HEK293T (cell line): ENCODE results near the gene GOLPH3.
A peak's percentile ranks its signal among the peaks of the same experiment; 100 is the strongest.
"Not testable (repeated sequence)": the region's sequence is repeated elsewhere in the genome, so short reads cannot be mapped to it uniquely, and the experiment has no call there.

Source experiments
- CTCF ChIA-PET: fragments of 350-600 bp; formaldehyde crosslinking; extraction: SDS; loops from one replicate; lab custom pipeline; 2021; ENCODE audit warnings: antibody characterized with exemption, inconsistent platforms; lab: Yijun Ruan, JAX
- POLR2A ChIA-PET: fragments of 350-600 bp; formaldehyde crosslinking; extraction: SDS; loops from one replicate; lab custom pipeline; 2020; ENCODE audit warnings: antibody characterized with exemption, inconsistent platforms; lab: Yijun Ruan, JAX
- DNase-seq: peaks from one replicate; pipeline ENCODE4 v3.0.0; 2012; ENCODE audit warnings: mixed read lengths; ENCODE audit errors: extremely low spot score
- ARNT ChIP-seq: fragments of 450-650 bp; IDR thresholded peaks from 2 replicates; pipeline ENCODE4 v1.6.1; 2017; ENCODE audit warnings: mild to moderate bottlenecking
- BHLHE40 ChIP-seq: fragments of 450-650 bp; IDR thresholded peaks from 2 replicates; pipeline ENCODE4 v1.6.1; 2016; ENCODE audit warnings: mild to moderate bottlenecking, moderate library complexity, borderline replicate concordance
- CTBP1 ChIP-seq: fragments of 450-650 bp; IDR thresholded peaks from 2 replicates; pipeline ENCODE4 v1.6.1; 2016; ENCODE audit warnings: borderline replicate concordance
- ELF4 ChIP-seq: fragments of 450-650 bp; IDR thresholded peaks from 2 replicates; pipeline ENCODE4 v1.6.1; 2017; ENCODE audit warnings: antibody characterized with exemption
- FOXA1 ChIP-seq: fragments of 450-650 bp; IDR thresholded peaks from 2 replicates; pipeline ENCODE4 v1.6.1; 2016; ENCODE audit warnings: mild to moderate bottlenecking
- FOXK2 ChIP-seq: fragments of 450-650 bp; IDR thresholded peaks from 2 replicates; pipeline ENCODE4 v1.6.1; 2016; ENCODE audit warnings: mild to moderate bottlenecking
- FOXM1 ChIP-seq: fragments of 450-650 bp; IDR thresholded peaks from 2 replicates; pipeline ENCODE4 v1.6.1; 2017; ENCODE audit warnings: mild to moderate bottlenecking, borderline replicate concordance
- HDGF ChIP-seq: fragments of 450-650 bp; IDR thresholded peaks from 2 replicates; pipeline ENCODE4 v1.6.1; 2017; ENCODE audit warnings: antibody characterized with exemption, borderline replicate concordance
- L3MBTL2 ChIP-seq: fragments of 450-650 bp; conservative IDR thresholded peaks from 2 replicates; pipeline ENCODE4 v1.6.1; 2016; ENCODE audit warnings: mild to moderate bottlenecking
- LEF1 ChIP-seq: fragments of 450-650 bp; IDR thresholded peaks from 2 replicates; pipeline ENCODE4 v1.6.1; 2017; ENCODE audit warnings: mild to moderate bottlenecking, borderline replicate concordance
- NFRKB ChIP-seq: fragments of 450-650 bp; IDR thresholded peaks from 2 replicates; pipeline ENCODE4 v1.6.1; 2016; ENCODE audit warnings: mild to moderate bottlenecking, moderate library complexity
- PKNOX1 ChIP-seq: fragments of 450-650 bp; IDR thresholded peaks from 2 replicates; pipeline ENCODE4 v1.6.1; 2016
- SP1 ChIP-seq: fragments of 450-650 bp; IDR thresholded peaks from 2 replicates; pipeline ENCODE4 v1.6.1; 2017
- SUZ12 ChIP-seq: fragments of 450-650 bp; IDR thresholded peaks from 2 replicates; pipeline ENCODE4 v1.6.1; 2016; ENCODE audit warnings: mild to moderate bottlenecking
- TARDBP ChIP-seq: fragments of 450-650 bp; IDR thresholded peaks from 2 replicates; pipeline ENCODE4 v1.6.1; 2016
- ZNF384 ChIP-seq: fragments of 450-650 bp; IDR thresholded peaks from 2 replicates; pipeline ENCODE4 v1.6.1; 2016

Gene GOLPH3

GRCh38 chr5:32123058-32123805 lies 50.9 kb downstream of the GOLPH3 start:
- CTCF ChIA-PET: no interaction called here
- DNase-seq: no peak
- TF ChIP-seq L3MBTL2 (no peak), ELF4 (no peak), PKNOX1 (no peak), BHLHE40 (no peak), HDGF (no peak), NFRKB (no peak), ARNT (no peak), LEF1 (no peak), FOXA1 (no peak), SP1 (no peak), FOXK2 (no peak), TARDBP (no peak), ZNF384 (no peak), SUZ12 (no peak), FOXM1 (no peak), CTBP1 (no peak)
- POLR2A ChIA-PET: no interaction called here

GRCh38 chr5:32118922-32119321 lies 55.2 kb downstream of the GOLPH3 start:
- POLR2A ChIA-PET, CTCF ChIA-PET: not testable (repeated sequence)

GRCh38 chr5:32116574-32117313 lies 57.4 kb downstream of the GOLPH3 start:
- CTCF ChIA-PET: interaction anchor here (0.5 kb wide), 1 partner anchor 13 kb away, joined by 6 read pairs; no protein-coding TSS in a partner anchor

More at GRCh38 chr5:32118922-32119321, 55.2 kb downstream of the GOLPH3 start:
- not testable (repeated sequence) for DNase-seq

GRCh38 chr5:32115985-32116384 lies 58.1 kb downstream of the GOLPH3 start:
- DNase-seq: peak; percentile 31
- POLR2A ChIA-PET: no interaction called here
- no peak for TF ChIP-seq FOXA1
- TF ChIP-seq FOXK2: no peak
- TF ChIP-seq ARNT: no peak
- no peak for TF ChIP-seq NFRKB
- TF ChIP-seq FOXM1: no peak
- TF ChIP-seq ELF4: no peak
- no peak for TF ChIP-seq BHLHE40
- TF ChIP-seq PKNOX1: no peak
- TF ChIP-seq LEF1: no peak
- no peak for TF ChIP-seq HDGF
- no peak for TF ChIP-seq L3MBTL2
- no peak for TF ChIP-seq TARDBP
- no peak for TF ChIP-seq SUZ12
- TF ChIP-seq CTBP1: no peak
- CTCF ChIA-PET: no interaction called here

More at GRCh38 chr5:32116574-32117313, 57.4 kb downstream of the GOLPH3 start:
- no peak for TF ChIP-seq NFRKB
- no peak for TF ChIP-seq ZNF384
- TF ChIP-seq FOXK2: no peak
- no peak for TF ChIP-seq PKNOX1
- no peak for TF ChIP-seq ARNT
- TF ChIP-seq ELF4: no peak
- TF ChIP-seq CTBP1: no peak
- no peak for TF ChIP-seq L3MBTL2
- no peak for TF ChIP-seq FOXA1
- no peak for DNase-seq
- POLR2A ChIA-PET: no interaction called here

- POLR2A ChIA-PET: no interaction called here
- no peak for DNase-seq
- CTCF ChIA-PET: no interaction called here
- no peak for TF ChIP-seq SP1
- no peak for TF ChIP-seq ELF4
- no peak for TF ChIP-seq HDGF
- TF ChIP-seq ARNT: no peak
- no peak for TF ChIP-seq FOXM1
- TF ChIP-seq BHLHE40: no peak
- no peak for TF ChIP-seq CTBP1
- TF ChIP-seq SUZ12: no peak
- TF ChIP-seq L3MBTL2: no peak
- no peak for TF ChIP-seq LEF1
Observed at GRCh38 chr5:32110111-32110696, 63.9 kb downstream of the GOLPH3 start.

GRCh38 chr5:32109236-32109635 lies 64.9 kb downstream of the GOLPH3 start:
- ChIA-PET CTCF (no interaction called here), POLR2A (no interaction called here)
- no peak for TF ChIP-seq ZNF384
- TF ChIP-seq ELF4: no peak
- TF ChIP-seq FOXM1: no peak
- TF ChIP-seq FOXK2: no peak
- no peak for TF ChIP-seq LEF1
- no peak for TF ChIP-seq L3MBTL2
- TF ChIP-seq HDGF: no peak
- TF ChIP-seq TARDBP: no peak
- no peak for TF ChIP-seq FOXA1
- TF ChIP-seq CTBP1: no peak
- no peak for TF ChIP-seq SUZ12
- TF ChIP-seq PKNOX1: no peak
- TF ChIP-seq NFRKB: no peak
- no peak for TF ChIP-seq BHLHE40
- TF ChIP-seq SP1: no peak
- no peak for DNase-seq
